GM21528 (cell line): Measurements from ENCODE around the gene TIGD4.
"Not testable (repeated sequence)": the region's sequence is repeated elsewhere in the genome, so short reads cannot be mapped to it uniquely, and the experiment has no call there.

Experiments
- ATAC-seq: cut with Tn5 transposase; IDR thresholded peaks from one replicate; pipeline ENCODE4 v1.9.1; 2021; ENCODE audit warnings: mild to moderate bottlenecking, moderate library complexity; ENCODE audit not compliant: unreplicated experiment, low FRiP score

The TIGD4 gene

DNA sequence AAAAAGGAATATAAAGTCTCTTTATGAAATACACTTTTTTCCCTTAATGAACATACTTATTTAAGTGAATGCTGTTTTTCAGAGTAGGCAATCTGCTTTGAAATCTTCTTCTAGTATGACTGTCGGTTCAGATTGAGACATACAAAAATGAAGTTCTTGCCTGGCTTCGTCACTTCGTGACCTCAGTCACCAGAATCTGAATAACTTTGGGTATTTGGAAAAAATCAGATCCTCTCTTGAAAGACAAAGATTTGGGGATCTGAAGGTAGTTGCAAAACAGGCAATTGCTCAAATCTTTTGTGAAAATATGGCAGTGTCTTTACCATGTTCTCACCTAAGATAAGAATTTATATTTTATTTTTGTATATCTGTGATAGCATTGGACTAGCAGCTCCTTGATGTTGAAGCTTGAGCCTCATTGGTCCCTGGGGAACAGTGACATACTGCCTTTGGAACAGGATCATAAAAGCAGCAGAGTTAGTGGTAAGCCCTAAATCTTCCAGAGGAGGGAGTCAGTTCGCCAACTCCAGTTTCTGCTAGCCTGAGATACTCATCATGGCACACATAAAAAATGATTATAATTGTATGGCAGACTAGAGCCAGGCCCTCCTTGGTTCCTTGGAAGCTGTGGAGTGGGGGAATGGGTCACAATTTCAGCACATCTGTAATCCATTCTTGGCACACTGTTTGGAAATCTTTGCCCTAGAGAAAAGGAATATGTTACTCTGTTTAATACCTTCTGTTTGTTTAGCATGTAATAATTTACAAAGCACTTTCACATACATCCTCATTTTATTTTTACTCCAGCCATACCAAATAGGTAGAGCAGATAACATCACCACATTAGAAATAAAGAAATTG is 5.2 kb upstream of the TIGD4 start:
- no peak for ATAC-seq

GRCh38 chr4:152780267-152780778 is 793 bp upstream of the TIGD4 start:
- peak; percentile 42 for ATAC-seq

- ATAC-seq: no peak
These were observed 646 bp downstream of the TIGD4 start for GRCh38 chr4:152778656-152779512.

DNA sequence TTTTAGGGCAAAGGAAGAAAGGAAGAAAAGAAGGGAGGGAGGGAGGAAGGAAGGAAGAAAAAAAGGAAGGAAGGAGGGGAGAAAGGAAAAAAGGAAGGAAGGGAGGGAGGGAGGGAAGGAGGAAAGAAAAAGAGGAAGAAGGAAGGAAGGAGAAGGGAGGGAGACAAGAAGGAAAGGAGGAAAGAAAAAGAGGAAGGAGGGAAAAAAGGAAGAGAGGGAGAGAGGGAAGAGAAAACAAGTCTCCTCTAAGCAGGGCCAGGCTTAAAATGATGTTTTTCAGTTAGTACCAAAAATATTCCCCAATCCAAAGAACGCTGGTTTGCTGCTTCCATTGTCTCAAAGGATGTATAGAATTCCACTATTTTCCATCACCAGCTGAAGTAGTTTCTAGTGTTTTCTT is 2.0 kb downstream of the TIGD4 start:
- no peak for ATAC-seq

DNA sequence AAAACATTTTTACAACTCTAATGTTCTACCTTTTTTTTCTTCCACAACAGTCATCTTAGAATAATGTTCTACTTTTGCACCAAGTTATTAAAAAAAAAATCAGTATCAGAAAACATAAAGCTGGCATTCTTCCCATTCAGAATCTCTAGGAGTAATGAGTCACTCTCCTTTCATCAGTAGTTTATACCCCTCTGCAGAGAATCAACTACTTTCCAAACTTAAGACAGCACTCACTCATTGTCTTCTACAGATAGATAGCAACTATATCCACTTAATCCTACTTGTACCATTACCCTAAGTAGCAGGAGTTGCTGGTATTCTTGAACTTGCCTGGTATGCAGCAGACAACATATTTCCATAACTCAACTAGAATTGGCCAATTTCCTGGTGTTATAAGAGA is 3.2 kb downstream of the TIGD4 start:
- ATAC-seq: no peak

GRCh38 chr4:152773953-152774352 is 5.6 kb downstream of the TIGD4 start:
- ATAC-seq: no peak

DNA sequence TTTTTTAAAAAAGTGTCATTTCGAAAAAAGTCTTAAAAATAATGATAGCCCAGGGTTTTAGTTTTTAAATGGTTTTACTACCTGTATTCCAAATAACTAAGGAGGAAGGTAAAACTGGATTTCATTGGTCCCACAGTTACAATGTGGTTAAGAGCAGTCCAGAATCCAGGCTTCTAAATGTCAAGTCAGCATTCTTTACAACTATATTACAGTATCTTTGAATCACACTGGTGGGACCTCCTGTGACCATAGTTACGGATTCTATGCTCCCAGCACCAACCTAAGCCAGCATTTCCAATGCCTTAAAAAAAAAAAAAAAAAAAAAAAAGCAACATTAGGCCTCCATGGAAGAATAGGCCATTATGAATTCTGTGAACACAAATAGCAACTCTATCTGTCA is 6.2 kb downstream of the TIGD4 start:
- no peak for ATAC-seq

GRCh38 chr4:152771741-152772533 is 7.6 kb downstream of the TIGD4 start:
- peak; percentile 84 for ATAC-seq

DNA sequence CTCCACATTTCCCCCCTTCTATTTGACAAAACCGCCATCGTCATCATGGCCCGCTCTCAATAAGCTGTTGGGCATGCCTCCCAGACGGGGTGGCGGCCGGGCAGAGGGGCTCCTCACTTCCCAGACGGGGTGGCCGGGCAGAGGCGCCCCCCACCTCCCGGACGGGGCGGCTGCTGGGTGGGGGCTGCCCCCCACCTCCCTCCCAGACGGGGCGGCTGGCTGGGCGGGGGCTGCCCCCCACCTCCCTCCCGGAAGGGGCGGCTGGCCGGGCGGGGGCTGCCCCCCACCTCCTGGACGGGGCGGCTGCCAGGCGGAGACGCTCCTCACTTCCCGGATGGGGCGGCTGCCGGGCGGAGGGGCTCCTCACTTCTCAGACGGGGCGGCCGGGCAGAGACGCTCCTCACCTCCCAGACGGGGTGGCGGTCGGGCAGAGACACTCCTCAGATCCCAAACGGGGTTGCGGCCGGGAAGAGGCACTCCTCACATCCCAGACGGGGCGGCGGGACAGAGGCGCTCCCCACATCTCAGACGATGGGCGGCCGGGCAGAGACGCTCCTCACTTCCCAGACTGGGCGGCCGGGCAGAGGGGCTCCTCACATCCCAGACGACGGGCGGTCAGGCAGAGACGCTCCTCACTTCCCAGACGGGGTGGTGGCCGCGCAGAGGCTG is 14.3 kb downstream of the TIGD4 start:
- not testable (repeated sequence) for ATAC-seq

DNA sequence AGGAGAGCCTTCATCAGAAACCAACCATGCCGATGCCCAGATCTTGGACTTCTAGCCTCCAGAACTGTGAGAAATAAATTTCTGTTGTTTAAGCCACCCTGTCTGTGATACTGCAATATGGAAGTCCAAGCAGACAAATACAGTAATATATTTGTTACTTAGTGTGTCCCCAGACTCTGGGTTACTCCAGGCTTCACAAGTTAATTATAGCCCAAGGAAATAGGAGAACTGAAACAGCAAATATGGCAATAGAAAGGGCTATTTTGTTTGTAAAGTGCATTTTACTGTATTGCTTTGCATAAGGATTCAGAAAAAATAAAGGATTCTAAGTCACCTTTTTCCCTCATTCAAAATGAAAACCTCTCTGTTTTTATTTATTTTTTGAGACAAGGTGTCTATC is 15.7 kb downstream of the TIGD4 start:
- ATAC-seq: no peak

GRCh38 chr4:152748619-152749018 is 30.9 kb downstream of the TIGD4 start:
- ATAC-seq: no peak

GRCh38 chr4:152747444-152747843 is 32.1 kb downstream of the TIGD4 start:
- ATAC-seq: no peak

GRCh38 chr4:152738827-152739226 is 40.7 kb downstream of the TIGD4 start:
- ATAC-seq: no peak

DNA sequence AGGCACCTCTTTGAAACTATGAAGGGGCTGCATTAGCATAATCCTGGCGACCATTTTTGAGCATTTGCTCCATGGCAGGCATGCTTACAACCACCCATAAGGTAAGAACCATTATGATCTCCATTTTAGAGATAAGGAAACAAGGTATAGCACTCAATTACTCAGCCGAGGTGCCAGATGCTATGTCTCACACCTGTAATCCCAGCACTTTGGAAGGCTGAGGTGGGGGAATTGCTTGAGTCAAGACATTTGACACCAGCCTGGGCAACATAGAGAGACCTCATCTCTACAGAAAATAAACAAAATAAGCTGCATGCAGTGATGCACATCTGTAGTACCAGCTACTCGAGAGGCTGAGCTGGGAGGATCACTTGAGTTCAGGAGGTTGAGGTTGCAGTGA is 43.6 kb downstream of the TIGD4 start:
- no peak for ATAC-seq

DNA sequence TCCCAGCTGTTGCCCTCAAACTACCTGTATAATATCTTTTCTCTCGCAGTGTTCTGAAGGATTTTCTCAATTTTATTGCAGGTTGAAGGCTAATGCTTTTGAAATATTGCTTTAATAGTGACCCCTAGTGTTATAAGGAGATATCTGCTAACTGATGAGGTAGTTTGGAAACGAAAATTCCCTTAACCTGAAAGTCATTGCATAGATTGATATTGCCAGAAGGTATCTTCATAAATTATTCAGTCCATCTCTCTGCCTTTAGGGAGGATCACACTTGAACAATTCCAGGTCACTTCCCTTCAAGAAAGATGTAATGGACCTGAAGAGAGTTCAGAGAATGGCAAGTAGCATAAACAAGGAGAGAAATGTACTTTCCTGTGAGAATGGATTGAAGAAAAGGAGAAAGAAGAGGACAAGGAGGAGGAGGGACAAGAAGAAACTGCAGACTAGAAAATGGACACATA is 44.1 kb downstream of the TIGD4 start:
- no peak for ATAC-seq

GRCh38 chr4:152734699-152735050 is 44.9 kb downstream of the TIGD4 start:
- no peak for ATAC-seq

- ATAC-seq: no peak
These were observed 45.4 kb downstream of the TIGD4 start for GRCh38 chr4:152734015-152734698.

- no peak for ATAC-seq
These were observed 47.5 kb downstream of the TIGD4 start for GRCh38 chr4:152731997-152732396.

DNA sequence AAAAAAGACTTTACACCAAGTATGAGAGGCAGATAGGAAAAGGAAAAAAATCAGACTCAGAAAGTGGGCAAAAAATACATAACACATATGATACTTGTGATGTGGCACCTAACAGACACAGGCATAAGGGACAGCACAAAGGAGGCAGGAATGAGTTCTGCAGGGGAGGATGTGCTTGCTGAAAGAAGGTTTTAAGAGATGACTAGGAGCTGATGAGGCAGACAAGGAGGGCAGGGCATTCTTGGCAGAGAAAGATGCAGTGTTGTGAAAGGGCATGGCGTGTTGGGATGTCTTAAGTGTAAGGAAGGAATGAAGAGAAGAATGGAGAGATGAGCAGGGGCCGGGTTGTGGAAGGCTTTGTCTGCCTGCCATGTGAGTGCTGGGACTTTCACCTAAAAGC is 50.1 kb downstream of the TIGD4 start:
- no peak for ATAC-seq
